Measurements from ENCODE around the gene EVL. TPM values are rescaled to one million over a fixed set of nuclear protein-coding genes. Genes with fewer than 3 reads are reported as not detected.
A peak's percentile ranks its signal among the peaks of the same experiment; 100 is the strongest.
"Not testable (repeated sequence)": the region's sequence is repeated elsewhere in the genome, so short reads cannot be mapped to it uniquely, and the experiment has no call there.

EVL gene
- total RNA-seq, 1 donor from 2014 or later: 69.2 TPM

DNA sequence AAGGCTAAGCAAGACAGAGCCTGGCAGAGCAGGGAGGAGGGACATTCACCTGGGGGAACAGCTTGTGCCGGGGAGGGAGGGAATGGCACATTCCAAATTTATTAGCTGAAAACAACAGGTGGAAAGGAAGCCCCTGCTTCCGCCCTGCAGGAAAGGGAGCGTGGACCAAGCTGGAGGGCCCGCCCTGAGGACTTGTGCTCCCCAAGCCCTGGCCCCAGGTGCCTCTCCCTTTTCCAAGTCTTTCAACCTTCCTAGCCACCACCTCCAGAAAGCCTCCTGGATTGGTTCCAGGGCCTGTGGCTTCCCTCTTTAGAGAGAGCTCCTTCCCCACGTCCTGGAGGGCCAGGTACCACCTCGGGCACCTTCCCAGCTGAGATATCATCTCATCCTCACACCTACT lies 91.6 kb downstream of the EVL start:
- DNase-seq (ENCODE audit: low read depth): no peak
- H3K4me3 ChIP-seq (ENCODE audit: low read depth, low read length): no peak overlapping the region
- TF ChIP-seq, protein P1, sequence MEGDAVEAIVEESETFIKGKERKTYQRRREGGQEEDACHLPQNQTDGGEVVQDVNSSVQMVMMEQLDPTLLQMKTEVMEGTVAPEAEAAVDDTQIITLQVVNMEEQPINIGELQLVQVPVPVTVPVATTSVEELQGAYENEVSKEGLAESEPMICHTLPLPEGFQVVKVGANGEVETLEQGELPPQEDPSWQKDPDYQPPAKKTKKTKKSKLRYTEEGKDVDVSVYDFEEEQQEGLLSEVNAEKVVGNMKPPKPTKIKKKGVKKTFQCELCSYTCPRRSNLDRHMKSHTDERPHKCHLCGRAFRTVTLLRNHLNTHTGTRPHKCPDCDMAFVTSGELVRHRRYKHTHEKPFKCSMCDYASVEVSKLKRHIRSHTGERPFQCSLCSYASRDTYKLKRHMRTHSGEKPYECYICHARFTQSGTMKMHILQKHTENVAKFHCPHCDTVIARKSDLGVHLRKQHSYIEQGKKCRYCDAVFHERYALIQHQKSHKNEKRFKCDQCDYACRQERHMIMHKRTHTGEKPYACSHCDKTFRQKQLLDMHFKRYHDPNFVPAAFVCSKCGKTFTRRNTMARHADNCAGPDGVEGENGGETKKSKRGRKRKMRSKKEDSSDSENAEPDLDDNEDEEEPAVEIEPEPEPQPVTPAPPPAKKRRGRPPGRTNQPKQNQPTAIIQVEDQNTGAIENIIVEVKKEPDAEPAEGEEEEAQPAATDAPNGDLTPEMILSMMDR (conservative IDR thresholded peaks at IDR 0.05; ENCODE audit: low read depth, low read length): no peak

DNA sequence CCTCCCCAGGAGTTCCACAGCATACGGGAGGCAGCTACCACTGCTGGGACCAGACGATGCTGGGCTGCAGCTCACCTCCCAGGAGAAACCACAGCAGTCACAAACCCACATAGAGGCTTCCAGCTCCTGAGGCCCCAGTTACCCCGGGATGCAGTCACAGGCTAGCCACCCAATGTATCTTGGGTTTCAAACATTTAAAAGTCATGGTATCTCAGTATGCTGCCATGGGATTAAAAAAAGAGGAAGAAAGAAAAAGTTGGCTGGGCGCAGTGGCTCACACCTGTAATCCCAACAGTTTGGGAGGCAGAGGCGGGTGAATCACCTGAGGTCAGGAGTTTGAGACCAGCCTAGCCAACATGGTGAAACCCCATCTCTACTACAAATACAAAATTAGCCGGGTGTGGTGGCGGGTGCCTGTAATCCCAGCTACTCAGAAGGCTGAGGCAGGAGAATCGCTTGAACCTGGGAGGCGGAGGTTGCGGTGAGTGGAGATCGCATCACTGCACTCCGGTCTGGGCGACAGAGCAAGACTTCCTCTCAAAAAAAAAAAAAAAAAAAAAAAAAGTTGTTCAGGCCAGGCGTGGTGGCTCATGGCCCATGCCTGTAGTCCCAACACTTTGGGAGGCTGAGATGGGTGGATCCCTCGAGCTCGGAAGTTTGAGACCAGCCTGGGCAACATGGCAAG lies 92.5 kb downstream of the EVL start:
- H3K4me3 ChIP-seq (ENCODE audit: low read depth, low read length): not testable (repeated sequence)

DNA sequence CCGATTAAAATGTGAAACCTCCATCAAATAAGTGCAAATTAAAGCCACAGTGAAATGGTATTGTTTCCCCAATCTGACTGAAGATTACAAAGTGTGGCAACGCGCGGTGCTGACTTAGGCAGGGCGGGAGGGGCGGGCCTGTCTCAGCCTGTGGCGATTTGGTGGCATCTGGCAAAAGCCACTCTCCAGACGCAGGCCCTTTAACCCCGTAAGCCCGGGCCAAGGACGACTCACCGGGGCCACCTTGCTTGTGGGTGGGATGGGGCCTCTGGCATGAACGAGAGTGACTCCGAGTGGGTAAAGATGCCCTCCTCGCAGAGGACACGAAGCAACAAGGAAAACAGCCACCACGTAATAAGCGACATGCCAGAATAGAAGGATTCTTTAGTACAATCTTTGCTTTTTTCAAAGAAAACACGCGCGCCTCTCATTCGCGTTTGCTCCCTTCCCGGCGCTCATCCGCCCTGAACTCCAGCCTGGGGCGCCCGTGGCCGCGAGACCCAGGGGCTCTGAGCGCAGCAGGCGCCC lies 93.4 kb downstream of the EVL start:
- no peak overlapping the region for H3K4me3 ChIP-seq (ENCODE audit: low read depth, low read length)
- DNase-seq (ENCODE audit: low read depth): no peak
- TF ChIP-seq, protein P1 (conservative IDR thresholded peaks at IDR 0.05; ENCODE audit: low read depth, low read length): no peak

More for the DNA sequence above, 92.5 kb downstream of the EVL start:
- DNase-seq (ENCODE audit: low read depth): not testable (repeated sequence)

DNA sequence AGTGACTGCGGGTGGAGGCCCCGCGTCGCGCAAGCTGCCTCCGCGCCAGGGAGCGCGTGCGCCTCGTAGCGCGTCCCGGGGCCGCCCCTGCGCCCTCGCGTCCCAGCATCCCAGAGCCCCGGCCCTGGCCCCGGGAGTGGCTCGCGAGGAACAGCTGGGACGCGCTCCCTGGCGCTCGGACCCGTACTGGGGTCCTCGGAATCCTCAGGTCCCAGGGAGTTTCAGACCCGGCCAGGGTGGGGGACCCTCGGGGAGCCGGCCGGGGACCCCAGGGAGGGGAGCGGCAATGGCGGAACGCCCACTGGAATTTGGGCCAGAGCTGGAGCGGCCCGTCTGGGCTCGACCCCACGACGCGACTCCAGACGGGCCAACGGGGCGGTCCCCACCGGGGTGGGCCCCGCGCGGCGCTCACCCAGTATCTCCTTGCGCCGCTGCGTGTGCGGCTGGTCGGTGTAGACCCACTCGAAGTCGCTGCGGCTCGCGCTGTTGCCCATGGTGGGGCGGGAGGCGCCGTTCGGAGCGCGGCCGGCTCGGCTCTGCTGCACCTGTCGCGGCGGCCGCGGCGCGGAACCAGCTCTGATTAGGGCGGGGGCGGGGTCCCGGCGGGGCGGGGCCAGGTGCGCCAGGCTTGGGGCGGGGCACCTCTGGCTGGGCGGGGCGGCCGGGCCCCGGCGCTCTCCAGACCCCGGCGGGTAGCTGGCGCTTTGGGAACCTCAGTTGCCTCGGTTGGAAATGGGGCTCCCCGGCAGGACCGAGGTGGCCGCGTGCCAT lies 94.1 kb downstream of the EVL start, which contains the start of gene DEGS2:
Gene DEGS2, minus strand, starts transcription at position 552 of the 771 bp plus-strand sequence. Its CDS starts 58 bp downstream, at position 494.
- no peak for DNase-seq (ENCODE audit: low read depth)
- TF ChIP-seq, protein P1 (conservative IDR thresholded peaks at IDR 0.05; ENCODE audit: low read depth, low read length): no peak
- H3K4me3 ChIP-seq (ENCODE audit: low read depth, low read length): peak within 1 kb of the TSS; percentile 36

DNA sequence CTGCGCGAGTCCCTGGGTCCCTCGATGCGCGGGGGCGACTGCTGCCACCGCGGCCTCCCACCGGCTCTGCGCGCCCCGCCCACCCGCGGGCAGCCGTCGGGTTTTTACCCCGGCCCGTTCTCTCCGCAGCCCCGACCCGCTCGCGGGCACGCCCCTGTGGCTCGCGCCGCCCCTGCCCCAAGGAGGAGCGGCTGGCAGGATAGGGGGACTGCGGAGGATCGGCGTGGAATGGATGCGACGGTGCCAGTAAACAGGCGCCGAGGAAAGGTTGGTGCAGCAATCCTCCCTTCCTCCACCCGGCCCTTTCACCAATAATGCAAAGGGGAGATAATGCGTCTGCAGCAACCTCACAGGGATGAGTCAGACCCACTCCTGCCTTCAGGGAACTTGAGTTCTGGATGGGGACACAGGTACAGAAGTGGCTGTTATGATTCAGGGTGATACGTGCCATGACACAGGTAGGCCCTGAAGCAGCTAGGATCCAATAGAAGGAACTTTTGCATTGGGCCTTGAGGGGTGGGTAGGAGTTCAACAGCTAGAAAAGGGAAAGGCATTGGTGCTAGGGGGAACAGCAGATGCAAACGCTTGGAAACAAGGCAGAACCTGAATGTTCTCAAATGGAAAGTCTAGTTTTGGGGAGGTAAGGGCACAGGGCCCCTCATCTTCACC lies 94.8 kb downstream of the EVL start:
- DNase-seq (ENCODE audit: low read depth): no peak
- peak overlapping the region; percentile 36 for H3K4me3 ChIP-seq (ENCODE audit: low read depth, low read length)

DNA sequence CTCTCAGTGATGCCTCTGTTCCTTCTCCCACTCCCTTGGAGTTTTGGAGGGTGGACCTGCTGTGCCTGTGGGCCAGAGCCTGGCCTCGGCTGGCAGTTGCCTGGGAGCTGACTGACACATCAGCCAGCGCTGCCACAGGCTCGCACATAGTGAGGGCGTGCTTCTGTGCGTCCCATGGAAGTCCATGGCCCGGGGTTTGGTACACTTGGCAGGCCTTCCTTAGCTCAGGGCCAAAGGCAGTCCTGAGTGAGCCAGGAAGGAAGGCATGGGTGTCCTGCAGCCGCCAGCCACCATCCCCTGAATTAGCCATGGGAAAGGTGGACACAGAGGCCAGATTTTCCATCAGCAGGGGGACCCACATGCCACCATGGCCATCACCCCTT lies 95.3 kb downstream of the EVL start:
- DNase-seq (ENCODE audit: low read depth): no peak
- H3K4me3 ChIP-seq (ENCODE audit: low read depth, low read length): no peak overlapping the region
- TF ChIP-seq, protein P1 (conservative IDR thresholded peaks at IDR 0.05; ENCODE audit: low read depth, low read length): no peak

More for the DNA sequence above, 94.8 kb downstream of the EVL start:
- TF ChIP-seq, protein P1 (conservative IDR thresholded peaks at IDR 0.05; ENCODE audit: low read depth, low read length): no peak

DNA sequence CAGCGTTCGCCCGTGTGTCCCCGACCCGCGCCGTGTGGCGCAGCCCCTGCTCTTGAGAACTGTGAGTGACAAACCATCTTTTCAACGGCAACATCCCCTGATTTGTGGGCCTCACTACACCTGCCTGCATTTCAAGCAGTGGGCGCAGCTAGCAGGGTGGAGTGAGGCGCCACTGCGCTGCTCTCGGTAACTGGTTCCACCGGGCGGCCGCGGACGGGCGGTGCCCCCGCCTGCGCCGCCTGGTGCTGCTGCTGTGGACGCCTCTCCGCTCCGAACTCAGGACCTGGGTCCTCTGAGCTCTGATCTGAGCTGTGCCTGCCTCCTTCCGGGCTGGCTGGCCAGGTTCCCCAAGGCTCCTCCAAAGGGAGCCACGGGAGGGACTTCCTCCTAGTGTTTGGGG lies 100.2 kb downstream of the EVL start:
- no peak overlapping the region for H3K4me3 ChIP-seq (ENCODE audit: low read depth, low read length)
- TF ChIP-seq, protein P1 (conservative IDR thresholded peaks at IDR 0.05; ENCODE audit: low read depth, low read length): no peak
- no peak for DNase-seq (ENCODE audit: low read depth)
